RWPE1 (cell line): ENCODE data around the gene OR52N1.

Experiments
- CTCF ChIA-PET: fragments of 350-600 bp; sonication (Branson Sonifier 250); formaldehyde crosslinking; extraction: SDS; loops from one replicate; lab custom pipeline; 2021; lab: Yijun Ruan, JAX
- POLR2A ChIA-PET: fragments of 400-600 bp; formaldehyde crosslinking; extraction: SDS; loops from one replicate; lab custom pipeline; 2020; ENCODE audit warnings: antibody characterized with exemption; ENCODE audit not compliant: low non-redundant PET; lab: Yijun Ruan, JAX
- DNase-seq: peaks from one replicate; pipeline ENCODE4 v3.0.0; 2012; ENCODE audit warnings: low spot score
- H3K27ac ChIP-seq: fragments of 450-650 bp; 2 replicates; pipeline ENCODE4 v1.5.1; 2017
- TF ChIP-seq, protein P1 (sequence below): fragments of 450-650 bp; conservative IDR thresholded peaks from 2 replicates; pipeline ENCODE4 v1.5.1; 2017; ENCODE audit warnings: low read depth, mild to moderate bottlenecking

Gene OR52N1

DNA sequence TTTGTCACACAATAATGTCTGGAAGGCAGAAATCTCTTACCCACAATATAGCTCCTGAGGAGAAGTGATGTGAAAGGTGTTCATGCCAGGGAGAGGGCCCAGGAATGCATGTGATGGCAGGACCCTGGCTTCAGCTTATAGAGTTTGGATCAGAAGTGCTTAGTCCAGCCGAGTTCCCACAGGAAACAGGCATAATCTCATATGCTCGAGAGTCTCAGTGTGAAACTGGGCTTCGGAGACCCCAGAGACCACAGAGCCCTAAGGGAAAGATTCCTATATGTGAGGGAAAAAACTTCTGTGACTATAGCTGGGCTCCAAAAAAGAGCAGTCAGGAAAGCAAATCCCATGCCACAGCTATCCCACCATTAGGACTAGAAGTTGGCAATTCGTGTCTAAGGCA, 7.8 kb downstream of the OR52N1 start, which contains the start of gene OR52N5:
OR52N5 (minus strand) TSS at position 101 of the 400 bp plus-strand sequence. CDS start 4,721 bp downstream, outside the sequence.
- H3K27ac ChIP-seq, result no peak within 1 kb of the TSS
- CTCF ChIA-PET, result no interaction called here
- no peak for DNase-seq
- POLR2A ChIA-PET, result no interaction called here
- TF ChIP-seq, protein P1, sequence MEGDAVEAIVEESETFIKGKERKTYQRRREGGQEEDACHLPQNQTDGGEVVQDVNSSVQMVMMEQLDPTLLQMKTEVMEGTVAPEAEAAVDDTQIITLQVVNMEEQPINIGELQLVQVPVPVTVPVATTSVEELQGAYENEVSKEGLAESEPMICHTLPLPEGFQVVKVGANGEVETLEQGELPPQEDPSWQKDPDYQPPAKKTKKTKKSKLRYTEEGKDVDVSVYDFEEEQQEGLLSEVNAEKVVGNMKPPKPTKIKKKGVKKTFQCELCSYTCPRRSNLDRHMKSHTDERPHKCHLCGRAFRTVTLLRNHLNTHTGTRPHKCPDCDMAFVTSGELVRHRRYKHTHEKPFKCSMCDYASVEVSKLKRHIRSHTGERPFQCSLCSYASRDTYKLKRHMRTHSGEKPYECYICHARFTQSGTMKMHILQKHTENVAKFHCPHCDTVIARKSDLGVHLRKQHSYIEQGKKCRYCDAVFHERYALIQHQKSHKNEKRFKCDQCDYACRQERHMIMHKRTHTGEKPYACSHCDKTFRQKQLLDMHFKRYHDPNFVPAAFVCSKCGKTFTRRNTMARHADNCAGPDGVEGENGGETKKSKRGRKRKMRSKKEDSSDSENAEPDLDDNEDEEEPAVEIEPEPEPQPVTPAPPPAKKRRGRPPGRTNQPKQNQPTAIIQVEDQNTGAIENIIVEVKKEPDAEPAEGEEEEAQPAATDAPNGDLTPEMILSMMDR, result no peak

DNA sequence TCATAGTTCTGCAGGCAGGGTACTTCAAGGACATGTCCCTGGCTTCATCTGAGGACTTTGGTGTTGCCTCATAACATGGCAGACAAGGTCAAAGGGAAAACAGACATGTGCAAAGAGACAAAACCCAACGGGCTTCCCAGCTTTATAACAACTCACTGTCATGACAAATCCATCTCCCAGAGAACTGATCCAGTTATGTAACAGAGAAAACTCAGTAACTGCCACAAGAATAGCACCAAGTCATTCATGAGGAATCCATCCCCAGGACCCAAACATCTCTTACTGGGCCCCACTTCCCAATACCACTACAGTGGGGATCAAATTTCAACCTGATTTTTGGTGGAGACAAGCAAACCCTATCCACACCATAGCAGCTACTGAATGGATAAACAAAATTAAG, 24.0 kb downstream of the OR52N1 start:
- CTCF ChIA-PET, result no interaction called here
- TF ChIP-seq, protein P1, result no peak
- POLR2A ChIA-PET, result no interaction called here

DNA sequence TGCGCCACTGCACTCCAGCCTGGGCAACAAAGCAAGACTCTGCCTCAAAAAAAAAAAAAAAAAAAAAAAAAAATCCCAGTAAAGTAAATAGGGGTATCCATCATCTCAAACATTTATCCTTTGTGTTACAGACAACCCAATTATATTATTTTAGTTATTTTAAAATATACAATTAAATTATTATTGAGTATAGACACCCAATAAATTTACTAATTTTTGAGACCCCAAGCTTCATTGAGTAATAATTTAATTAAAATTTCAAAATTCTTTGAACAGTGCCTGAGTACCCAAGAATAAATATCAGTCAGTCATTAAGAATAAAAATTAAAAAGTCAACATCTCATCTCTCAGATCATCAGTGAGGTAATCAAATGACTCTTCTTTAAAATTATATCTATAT, 37.1 kb downstream of the OR52N1 start, which contains the start of gene OR52N4:
OR52N4 (plus strand) TSS at position 301 of the 400 bp plus-strand sequence. CDS start 498 bp downstream, outside the sequence.
- ChIA-PET CTCF (no interaction called here), POLR2A (no interaction called here)
- H3K27ac ChIP-seq, result no peak within 1 kb of the TSS
- TF ChIP-seq, protein P1, result no peak
- no peak for DNase-seq

More for the DNA sequence above, 24.0 kb downstream of the OR52N1 start:
- no peak for DNase-seq
- H3K27ac ChIP-seq, result no peak overlapping the region

DNA sequence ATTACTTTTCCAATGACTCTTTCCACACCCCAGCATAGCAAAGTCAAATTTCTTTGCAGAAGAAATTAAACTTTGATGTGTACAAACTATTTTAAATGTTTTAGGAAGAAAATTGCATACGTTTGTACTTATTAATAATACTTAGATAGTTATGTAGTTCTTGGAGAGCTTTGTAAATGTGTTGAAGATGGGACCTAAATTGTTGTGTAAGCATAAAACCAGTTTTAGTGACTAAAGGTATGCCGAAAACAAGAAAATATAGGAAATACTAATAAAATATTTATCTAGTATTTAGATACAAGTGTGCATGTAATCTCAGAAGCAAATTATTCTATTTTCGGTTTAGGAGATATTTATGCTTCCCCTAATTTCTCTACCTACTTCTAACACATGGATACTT, 41.2 kb downstream of the OR52N1 start:
- TF ChIP-seq, protein P1, result no peak
- no peak overlapping the region for H3K27ac ChIP-seq
- ChIA-PET CTCF (no interaction called here), POLR2A (no interaction called here)
- DNase-seq, result no peak

DNA sequence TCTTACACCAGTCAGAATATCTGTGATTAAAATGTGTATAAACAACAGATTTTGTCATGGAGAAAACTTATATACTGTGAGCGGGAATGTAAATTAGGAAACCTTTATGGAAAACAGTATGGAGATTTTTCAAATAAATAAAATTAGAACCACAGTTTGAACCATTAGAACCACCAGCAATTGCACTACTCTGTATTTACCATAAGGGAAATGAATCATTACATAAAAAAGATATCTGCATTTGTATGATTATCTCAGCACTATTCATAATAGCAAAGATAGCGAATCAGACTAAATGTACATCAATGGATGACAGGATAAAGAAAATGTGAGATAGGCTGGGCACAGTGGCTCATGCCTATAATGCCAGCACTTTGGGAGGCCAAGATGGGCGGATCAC, 44.5 kb downstream of the OR52N1 start:
- ChIA-PET CTCF (no interaction called here), POLR2A (no interaction called here)
- H3K27ac ChIP-seq, result no peak overlapping the region
- no peak for DNase-seq
- TF ChIP-seq, protein P1, result no peak

DNA sequence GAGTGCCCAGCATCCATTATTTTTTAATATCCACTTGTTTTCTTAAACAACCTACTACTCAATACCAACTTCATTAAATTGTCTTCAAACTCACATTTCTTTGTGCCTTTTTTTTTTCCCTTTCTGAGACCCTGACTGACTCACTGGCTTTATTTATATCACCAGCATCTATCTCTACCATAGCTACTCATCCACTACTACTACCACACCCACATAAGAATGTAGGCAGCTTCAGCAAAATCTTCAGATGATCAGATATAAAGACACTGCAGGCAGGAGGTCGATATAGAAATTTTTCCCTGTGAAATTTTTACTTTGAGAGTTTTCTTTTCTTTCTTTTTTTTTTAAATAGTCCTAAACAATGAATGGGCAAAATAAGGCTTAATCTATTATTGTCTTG, 52.6 kb downstream of the OR52N1 start:
- CTCF ChIA-PET, result no interaction called here
- POLR2A ChIA-PET, result no interaction called here
- TF ChIP-seq, protein P1, result no peak
- no peak for DNase-seq
- no peak overlapping the region for H3K27ac ChIP-seq
